SK-N-SH (cell line): ENCODE measurements around the gene EP400.

Experiments used
- CTCF ChIP-seq: fragments of 200-600 bp; sonication (generic); IDR thresholded peaks from 2 replicates; pipeline ENCODE4 v1.6.1; 2017; ENCODE audit warnings: antibody characterized with exemption, mild to moderate bottlenecking, moderate library complexity
- FOXM1 ChIP-seq: IDR thresholded peaks from 2 replicates; pipeline ENCODE4 v1.4.0; 2012; ENCODE audit warnings: low read depth, mild to moderate bottlenecking
- RFX5 ChIP-seq: IDR thresholded peaks from 2 replicates; pipeline ENCODE4 v1.6.1; 2012; ENCODE audit warnings: mild to moderate bottlenecking, improper control_type of control experiment, low read length
- YY1 ChIP-seq: IDR thresholded peaks from 2 replicates; pipeline ENCODE4 v1.4.0; 2012; ENCODE audit warnings: low read depth, mild to moderate bottlenecking
- TF ChIP-seq, protein P1 (sequence below): fragments of 150-350 bp; IDR thresholded peaks from 2 replicates; pipeline ENCODE4 v1.6.1; 2017; ENCODE audit warnings: antibody characterized with exemption, low read length, low read depth, borderline replicate concordance

DNA sequence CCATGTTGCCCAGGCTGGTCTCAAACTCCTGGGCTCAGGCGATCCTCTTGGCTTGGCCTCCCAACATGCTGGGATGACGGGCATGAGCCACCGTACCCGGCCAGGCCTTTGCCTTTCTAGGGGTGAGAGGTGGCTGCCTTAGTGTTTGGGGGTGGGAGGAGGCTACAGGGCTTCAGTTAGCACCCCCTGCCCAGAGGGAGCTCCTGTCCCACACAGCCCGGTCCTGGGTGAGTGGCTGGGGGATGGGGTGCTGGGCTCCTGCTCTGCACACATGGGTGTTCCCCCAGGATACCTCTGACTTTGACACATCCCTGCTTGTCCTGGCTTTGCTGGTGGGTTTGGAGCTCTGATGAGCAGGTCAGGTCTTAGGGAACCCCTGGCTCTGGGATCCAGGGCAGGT is 45.4 kb upstream of the EP400 start:
- TF ChIP-seq FOXM1 (no peak), CTCF (no peak), RFX5 (no peak), YY1 (no peak)
- TF ChIP-seq, protein P1, sequence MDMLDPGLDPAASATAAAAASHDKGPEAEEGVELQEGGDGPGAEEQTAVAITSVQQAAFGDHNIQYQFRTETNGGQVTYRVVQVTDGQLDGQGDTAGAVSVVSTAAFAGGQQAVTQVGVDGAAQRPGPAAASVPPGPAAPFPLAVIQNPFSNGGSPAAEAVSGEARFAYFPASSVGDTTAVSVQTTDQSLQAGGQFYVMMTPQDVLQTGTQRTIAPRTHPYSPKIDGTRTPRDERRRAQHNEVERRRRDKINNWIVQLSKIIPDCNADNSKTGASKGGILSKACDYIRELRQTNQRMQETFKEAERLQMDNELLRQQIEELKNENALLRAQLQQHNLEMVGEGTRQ = no peak
